HFFc6 (cell line): ENCODE data around the gene SNTG2. TPM values are rescaled to one million over a fixed set of nuclear protein-coding genes. Genes with fewer than 3 reads are reported as not detected.

Source experiments
- DNase-seq: peaks from one replicate; pipeline ENCODE4 v3.0.0-alpha.2; 2018
- H3K27ac Mint-ChIP-seq: 2 replicates; pipeline ENCODE4 v1.8.0; 2020; ENCODE audit warnings: mild to moderate bottlenecking, mixed read lengths
- H3K27me3 Mint-ChIP-seq: 2 replicates; pipeline ENCODE4 v1.8.0; 2021; ENCODE audit warnings: mild to moderate bottlenecking, moderate library complexity, mixed read lengths; ENCODE audit not compliant: insufficient read depth
- H3K36me3 Mint-ChIP-seq: 2 replicates; pipeline ENCODE4 v1.8.0; 2021; ENCODE audit warnings: low read depth, mixed read lengths
- H3K4me1 Mint-ChIP-seq: 2 replicates; pipeline ENCODE4 v1.8.0; 2020; ENCODE audit warnings: low read depth, mixed read lengths
- H3K4me3 Mint-ChIP-seq: 2 replicates; pipeline ENCODE4 v1.8.0; 2020; ENCODE audit warnings: mild to moderate bottlenecking, moderate library complexity, mixed read lengths
- H3K9me3 Mint-ChIP-seq: 2 replicates; pipeline ENCODE4 v1.8.0; 2020; ENCODE audit warnings: mild to moderate bottlenecking, mixed read lengths
- total RNA-seq, 6 experiments: library from RNA; stranded (reverse); fragmentation: NEBNext Ultra II Directional; extraction: Animal tissue kit (Norgen Biotek cat#: 25700); gene quantifications; 2 replicates in 1 of 6; 3 replicates in 5 of 6; pipeline ENCODE4 v1.2.3, GENCODE V29; 2021
- TF ChIP-seq, protein P1 (sequence below): fragments of 200-600 bp; sonication (generic); IDR thresholded peaks from 2 replicates; pipeline ENCODE4 v1.5.0; 2021; ENCODE audit warnings: antibody characterized with exemption, mild to moderate bottlenecking

The SNTG2 gene
- total RNA-seq, 6 experiments from 2014 or later = not detected

DNA sequence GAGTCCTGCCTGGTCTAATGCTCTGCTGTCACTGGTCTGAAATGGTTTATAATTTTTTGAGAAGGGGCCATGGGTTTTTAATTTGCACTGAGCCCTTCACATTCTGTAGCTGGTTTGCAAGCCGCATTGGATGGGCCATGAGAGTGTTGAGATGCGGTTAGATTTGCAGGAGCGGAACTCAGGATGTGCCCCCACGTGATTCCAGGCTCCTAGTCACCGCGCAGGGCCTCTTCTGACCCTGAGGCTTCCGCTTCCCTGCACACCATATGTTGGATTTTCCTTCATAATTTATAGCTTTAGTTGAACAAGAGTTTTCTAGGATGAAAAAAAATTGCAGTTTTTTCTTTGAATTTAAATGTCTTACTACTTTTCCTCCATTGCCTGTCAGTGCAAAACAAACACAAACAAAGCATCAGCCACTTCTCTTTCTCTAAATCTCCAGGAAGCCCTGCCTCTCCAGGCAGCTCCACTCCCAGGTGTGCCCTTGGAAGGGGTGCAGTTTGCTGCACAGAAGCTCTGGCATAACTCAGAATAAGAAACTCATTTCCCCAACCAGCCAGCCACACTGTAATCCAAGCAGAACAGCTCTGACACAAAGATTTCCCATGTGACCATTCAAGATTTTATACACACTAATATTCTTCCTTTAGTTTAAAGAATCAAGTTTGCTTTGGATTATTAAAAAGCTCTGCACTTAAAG, 444.2 kb downstream of the SNTG2 start:
- H3K27ac Mint-ChIP-seq = no peak overlapping the region
- TF ChIP-seq, protein P1, sequence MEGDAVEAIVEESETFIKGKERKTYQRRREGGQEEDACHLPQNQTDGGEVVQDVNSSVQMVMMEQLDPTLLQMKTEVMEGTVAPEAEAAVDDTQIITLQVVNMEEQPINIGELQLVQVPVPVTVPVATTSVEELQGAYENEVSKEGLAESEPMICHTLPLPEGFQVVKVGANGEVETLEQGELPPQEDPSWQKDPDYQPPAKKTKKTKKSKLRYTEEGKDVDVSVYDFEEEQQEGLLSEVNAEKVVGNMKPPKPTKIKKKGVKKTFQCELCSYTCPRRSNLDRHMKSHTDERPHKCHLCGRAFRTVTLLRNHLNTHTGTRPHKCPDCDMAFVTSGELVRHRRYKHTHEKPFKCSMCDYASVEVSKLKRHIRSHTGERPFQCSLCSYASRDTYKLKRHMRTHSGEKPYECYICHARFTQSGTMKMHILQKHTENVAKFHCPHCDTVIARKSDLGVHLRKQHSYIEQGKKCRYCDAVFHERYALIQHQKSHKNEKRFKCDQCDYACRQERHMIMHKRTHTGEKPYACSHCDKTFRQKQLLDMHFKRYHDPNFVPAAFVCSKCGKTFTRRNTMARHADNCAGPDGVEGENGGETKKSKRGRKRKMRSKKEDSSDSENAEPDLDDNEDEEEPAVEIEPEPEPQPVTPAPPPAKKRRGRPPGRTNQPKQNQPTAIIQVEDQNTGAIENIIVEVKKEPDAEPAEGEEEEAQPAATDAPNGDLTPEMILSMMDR = no peak

DNA sequence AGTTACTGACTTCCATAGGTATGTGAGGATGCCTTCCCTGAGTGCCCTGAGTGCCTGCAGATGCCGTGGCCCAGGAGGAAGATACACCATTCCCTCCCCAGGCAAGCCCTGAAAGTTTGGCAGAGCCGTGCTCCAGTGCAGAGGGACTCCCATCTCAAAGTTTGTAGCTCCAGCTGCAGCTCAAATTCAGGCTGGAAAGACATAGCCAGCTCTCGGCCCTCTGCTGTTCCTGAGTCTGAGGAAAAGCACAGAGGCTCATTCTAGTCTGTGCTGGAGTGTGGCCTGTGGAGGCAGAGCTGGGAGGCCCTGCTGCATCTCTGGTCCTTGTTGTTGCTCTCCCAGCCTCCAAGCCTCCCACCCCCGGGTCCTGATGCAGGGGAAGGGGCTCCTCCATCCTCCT, 446.7 kb downstream of the SNTG2 start:
- no peak overlapping the region for H3K27ac Mint-ChIP-seq
- H3K27me3 Mint-ChIP-seq = no peaks in the 10 kb centered on the region
- no peaks in the 10 kb centered on the region for H3K4me1 Mint-ChIP-seq
- no peaks in the 10 kb centered on the region for H3K36me3 Mint-ChIP-seq
- H3K9me3 Mint-ChIP-seq = peaks cover 40% of the 10 kb centered on the region
- DNase-seq = no peak
- TF ChIP-seq, protein P1 = no peak
- H3K4me3 Mint-ChIP-seq = no peak overlapping the region

More for the DNA sequence above, 444.2 kb downstream of the SNTG2 start:
- DNase-seq = no peak
- Mint-ChIP-seq H3K4me3 (no peak overlapping the region), H3K27me3 (no peaks in the 10 kb centered on the region), H3K9me3 (peaks cover 31% of the 10 kb centered on the region), H3K4me1 (no peaks in the 10 kb centered on the region), H3K36me3 (no peaks in the 10 kb centered on the region)

DNA sequence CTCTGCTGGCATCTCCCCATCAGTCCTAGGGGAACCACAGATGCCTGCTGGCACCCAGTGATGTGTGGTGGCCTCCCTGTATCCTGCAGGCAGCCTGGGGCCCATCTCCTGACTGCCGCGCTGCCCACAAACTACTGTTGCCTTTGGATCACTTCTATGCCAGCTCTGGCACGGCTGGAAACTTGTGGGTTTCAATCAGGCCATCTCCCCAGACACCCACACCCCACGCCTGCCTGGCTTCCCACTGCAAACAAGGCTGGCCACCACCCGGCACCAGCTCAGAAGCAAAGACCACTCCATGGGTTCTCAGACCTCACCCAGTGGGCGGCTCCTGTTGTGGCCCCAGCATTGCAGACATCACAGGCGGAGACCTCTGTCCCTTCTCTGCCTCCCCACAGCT, 447.5 kb downstream of the SNTG2 start:
- Mint-ChIP-seq H3K4me1 (no peaks in the 10 kb centered on the region), H3K27ac (no peak overlapping the region), H3K36me3 (no peaks in the 10 kb centered on the region), H3K9me3 (peaks cover 38% of the 10 kb centered on the region), H3K27me3 (no peaks in the 10 kb centered on the region), H3K4me3 (no peak overlapping the region)
- TF ChIP-seq, protein P1 = no peak
- DNase-seq = no peak

DNA sequence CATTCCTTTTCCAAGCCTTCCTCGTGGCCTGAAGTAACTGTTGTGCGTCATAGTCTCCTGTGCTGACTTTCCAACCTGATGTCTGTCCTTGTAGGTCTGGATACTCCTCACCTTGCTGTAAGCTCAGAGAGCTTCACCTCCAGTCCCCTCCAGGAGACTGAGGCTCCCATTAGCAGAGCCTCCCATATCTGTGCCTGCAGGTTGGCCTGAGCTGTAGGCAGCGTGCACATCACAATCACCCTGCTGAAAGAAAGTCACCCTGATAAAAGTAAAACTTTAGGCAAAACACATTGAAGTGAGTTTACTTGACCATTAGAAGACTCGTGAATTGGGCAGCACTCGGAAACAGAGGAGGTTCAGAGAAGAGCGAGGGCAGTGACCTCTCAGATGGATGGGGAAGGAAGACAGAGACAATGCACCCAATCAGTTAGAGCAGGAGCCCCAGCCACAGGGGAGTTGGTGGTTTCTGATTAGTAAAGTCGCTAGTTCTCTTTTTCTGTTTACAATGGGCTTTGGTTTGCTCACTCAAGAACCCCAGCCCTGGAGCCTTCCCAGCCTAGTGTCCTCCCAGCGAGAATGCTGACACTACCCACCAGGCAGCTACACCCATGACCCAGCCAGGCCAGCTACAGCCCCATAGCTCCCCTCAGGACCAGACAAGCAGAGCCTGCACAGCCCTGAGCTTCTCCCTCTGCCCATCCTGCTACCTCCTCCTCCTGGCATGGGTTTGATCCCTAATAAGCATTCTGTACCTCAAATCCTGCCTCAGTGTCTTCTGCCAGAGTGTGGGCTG, 450.5 kb downstream of the SNTG2 start:
- no peaks in the 10 kb centered on the region for H3K4me1 Mint-ChIP-seq
- no peaks in the 10 kb centered on the region for H3K36me3 Mint-ChIP-seq

GRCh38 chr2:1402064-1402463, 451.4 kb downstream of the SNTG2 start:
- Mint-ChIP-seq H3K27ac (no peak overlapping the region), H3K4me3 (no peak overlapping the region), H3K9me3 (peaks cover 40% of the 10 kb centered on the region), H3K27me3 (no peaks in the 10 kb centered on the region), H3K36me3 (no peaks in the 10 kb centered on the region), H3K4me1 (no peaks in the 10 kb centered on the region)
- DNase-seq = no peak
- TF ChIP-seq, protein P1 = no peak

More for the DNA sequence above, 450.5 kb downstream of the SNTG2 start:
- no peak for DNase-seq
- H3K27me3 Mint-ChIP-seq = no peaks in the 10 kb centered on the region
- peaks cover 40% of the 10 kb centered on the region for H3K9me3 Mint-ChIP-seq
- no peak overlapping the region for H3K4me3 Mint-ChIP-seq
- TF ChIP-seq, protein P1 = no peak
- no peak overlapping the region for H3K27ac Mint-ChIP-seq
